ENCODE measurements around the gene LNPEP. TPM values are rescaled to one million over a fixed set of nuclear protein-coding genes. Genes with fewer than 3 reads are reported as not detected.
A peak's percentile ranks its signal among the peaks of the same experiment; 100 is the strongest.

The LNPEP gene
- total RNA-seq, 4 donors from 2014 or later = 40.4 to 71.8 (median 51.3) TPM

GRCh38 chr5:96957254-96958049, 21.6 kb downstream of the LNPEP start:
- TF ChIP-seq, protein P1, sequence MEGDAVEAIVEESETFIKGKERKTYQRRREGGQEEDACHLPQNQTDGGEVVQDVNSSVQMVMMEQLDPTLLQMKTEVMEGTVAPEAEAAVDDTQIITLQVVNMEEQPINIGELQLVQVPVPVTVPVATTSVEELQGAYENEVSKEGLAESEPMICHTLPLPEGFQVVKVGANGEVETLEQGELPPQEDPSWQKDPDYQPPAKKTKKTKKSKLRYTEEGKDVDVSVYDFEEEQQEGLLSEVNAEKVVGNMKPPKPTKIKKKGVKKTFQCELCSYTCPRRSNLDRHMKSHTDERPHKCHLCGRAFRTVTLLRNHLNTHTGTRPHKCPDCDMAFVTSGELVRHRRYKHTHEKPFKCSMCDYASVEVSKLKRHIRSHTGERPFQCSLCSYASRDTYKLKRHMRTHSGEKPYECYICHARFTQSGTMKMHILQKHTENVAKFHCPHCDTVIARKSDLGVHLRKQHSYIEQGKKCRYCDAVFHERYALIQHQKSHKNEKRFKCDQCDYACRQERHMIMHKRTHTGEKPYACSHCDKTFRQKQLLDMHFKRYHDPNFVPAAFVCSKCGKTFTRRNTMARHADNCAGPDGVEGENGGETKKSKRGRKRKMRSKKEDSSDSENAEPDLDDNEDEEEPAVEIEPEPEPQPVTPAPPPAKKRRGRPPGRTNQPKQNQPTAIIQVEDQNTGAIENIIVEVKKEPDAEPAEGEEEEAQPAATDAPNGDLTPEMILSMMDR (IDR thresholded peaks at IDR 0.05) = no peak
- TF ChIP-seq EP300 (IDR thresholded peaks at IDR 0.05) (no peak), POLR2A (IDR thresholded peaks at IDR 0.05) (no peak)
- WGBS, 2 donors = 75 to 85% methylated on average over 4 of the region's 4 CpGs
- H3K4me1 ChIP-seq = peaks cover 0 to 28% (median 8%) of the 10 kb centered on the region in 4 donors
- H3K27me3 ChIP-seq = no peaks in the 10 kb centered on the region
- no peaks in the 10 kb centered on the region for H3K36me3 ChIP-seq
- DNase-seq (ENCODE audit: low spot score in 2 of 2) = no peak
- H3K4me3 ChIP-seq = no peak overlapping the region
- H3K9me3 ChIP-seq = no peaks in the 10 kb centered on the region
- H3K27ac ChIP-seq = no peak overlapping the region

GRCh38 chr5:96958977-96959376, 23.1 kb downstream of the LNPEP start:
- WGBS, 2 donors = 95 to 97% methylated on average over 5 of the region's 5 CpGs
- no peak overlapping the region for H3K27ac ChIP-seq
- H3K36me3 ChIP-seq = no peaks in the 10 kb centered on the region
- TF ChIP-seq, protein P1 (IDR thresholded peaks at IDR 0.05) = no peak
- no peak for TF ChIP-seq POLR2A (IDR thresholded peaks at IDR 0.05)
- no peak for TF ChIP-seq EP300 (IDR thresholded peaks at IDR 0.05)
- H3K9me3 ChIP-seq = no peaks in the 10 kb centered on the region
- DNase-seq (ENCODE audit: low spot score in 2 of 2) = no peak
- no peak overlapping the region for H3K4me3 ChIP-seq
- H3K4me1 ChIP-seq = peaks cover 0 to 34% (median 16%) of the 10 kb centered on the region in 4 donors
- H3K27me3 ChIP-seq = no peaks in the 10 kb centered on the region

DNA sequence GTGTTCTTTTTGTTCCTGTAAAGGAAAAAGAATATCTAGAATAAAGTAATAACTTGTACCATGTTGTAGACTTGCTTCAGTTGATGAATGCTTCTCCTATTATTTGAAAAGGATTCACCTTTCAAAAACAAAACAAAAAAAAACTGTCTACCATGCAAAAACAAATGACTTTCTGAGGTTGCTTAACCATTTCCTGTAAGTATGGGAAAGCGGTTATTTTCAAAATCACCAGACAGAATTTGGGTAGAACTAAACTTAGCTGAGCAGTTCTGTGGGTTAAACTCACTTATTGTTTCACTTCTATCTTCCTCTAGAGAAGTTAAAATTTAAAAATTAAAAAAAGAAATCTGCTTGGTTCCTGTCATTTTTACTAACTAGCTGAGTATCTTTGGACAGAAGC, 25.2 kb downstream of the LNPEP start:
- DNase-seq (ENCODE audit: low spot score in 2 of 2) = no peak
- H3K4me1 ChIP-seq = peaks cover 0 to 34% (median 14%) of the 10 kb centered on the region in 4 donors
- TF ChIP-seq EP300 (IDR thresholded peaks at IDR 0.05) = no peak
- TF ChIP-seq, protein P1 (IDR thresholded peaks at IDR 0.05) = no peak
- TF ChIP-seq POLR2A (IDR thresholded peaks at IDR 0.05) = no peak
- H3K27ac ChIP-seq = peak overlapping the region in 1 of 4 donors; percentile 63
- WGBS, 2 donors = 78 to 81% methylated on average over 1 of the region's 1 CpG
- no peak overlapping the region for H3K4me3 ChIP-seq
- H3K36me3 ChIP-seq = no peaks in the 10 kb centered on the region
- no peaks in the 10 kb centered on the region for H3K9me3 ChIP-seq
- H3K27me3 ChIP-seq = no peaks in the 10 kb centered on the region

- Histone ChIP-seq H3K4me1 (peaks cover 0 to 36% (median 14%) of the 10 kb centered on the region in 4 donors), H3K4me3 (no peak overlapping the region), H3K9me3 (no peaks in the 10 kb centered on the region), H3K27ac (peak overlapping the region in 3 of 4 donors; percentile 13 to 63 (median 49)), H3K36me3 (no peaks in the 10 kb centered on the region), H3K27me3 (no peaks in the 10 kb centered on the region)
- TF ChIP-seq, protein P1 (IDR thresholded peaks at IDR 0.05) = no peak
- TF ChIP-seq EP300 (IDR thresholded peaks at IDR 0.05) (no peak), POLR2A (IDR thresholded peaks at IDR 0.05) (no peak)
- no peak for DNase-seq (ENCODE audit: low spot score in 2 of 2)
- 77 to 84% methylated on average over 4 of the region's 4 CpGs for WGBS, 2 donors
These were observed 26.7 kb downstream of the LNPEP start for GRCh38 chr5:96962540-96962991.

- peak; percentile 22 to 43 for DNase-seq (ENCODE audit: low spot score in 2 of 2)
- 29 to 31% methylated on average over 3 of the region's 3 CpGs for WGBS, 2 donors
- H3K36me3 ChIP-seq = no peaks in the 10 kb centered on the region
- peak overlapping the region in 3 of 4 donors; percentile 13 to 63 (median 49) for H3K27ac ChIP-seq
- TF ChIP-seq EP300 (IDR thresholded peaks at IDR 0.05) (no peak), POLR2A (IDR thresholded peaks at IDR 0.05) (no peak)
- TF ChIP-seq, protein P1 (IDR thresholded peaks at IDR 0.05) = no peak
- no peaks in the 10 kb centered on the region for H3K27me3 ChIP-seq
- H3K4me3 ChIP-seq = no peak overlapping the region
- peaks cover 0 to 43% (median 20%) of the 10 kb centered on the region in 4 donors for H3K4me1 ChIP-seq
- no peaks in the 10 kb centered on the region for H3K9me3 ChIP-seq
These were observed 27.4 kb downstream of the LNPEP start for GRCh38 chr5:96963267-96963666.
